ENCODE results near the gene IKBIP. TPM values are rescaled to one million over a fixed set of nuclear protein-coding genes. Genes with fewer than 3 reads are reported as not detected.

The IKBIP gene
- total RNA-seq, 4 donors from 2014 or later = 2.9 to 10.5 (median 6.3) TPM

GRCh38 chr12:98678946-98679610, 34.5 kb upstream of the IKBIP start:
- Histone ChIP-seq H3K36me3 (peaks cover 0 to 96% (median 8%) of the 10 kb centered on the region in 3 donors), H3K27me3 (no peaks in the 10 kb centered on the region), H3K4me1 (no peaks in the 10 kb centered on the region), H3K9me3 (no peaks in the 10 kb centered on the region), H3K4me3 (no peak overlapping the region), H3K27ac (no peak overlapping the region)
- intact Hi-C loops (cut with DNase I) = no loop called here
- 96 to 100% methylated on average over 2 to 4 of the region's 7 CpGs for WGBS, 2 donors
- DNase-seq = no peak
- TF ChIP-seq CTCF (IDR thresholded peaks at IDR 0.05) = no peak
- TF ChIP-seq POLR2A (IDR thresholded peaks at IDR 0.05) = no peak

GRCh38 chr12:98678236-98678945, 33.8 kb upstream of the IKBIP start:
- Histone ChIP-seq H3K27me3 (no peaks in the 10 kb centered on the region), H3K36me3 (peaks cover 0 to 96% (median 8%) of the 10 kb centered on the region in 3 donors), H3K4me3 (no peak overlapping the region), H3K9me3 (no peaks in the 10 kb centered on the region), H3K4me1 (no peaks in the 10 kb centered on the region), H3K27ac (no peak overlapping the region)
- intact Hi-C loops (cut with DNase I) = no loop called here
- no peak for DNase-seq
- WGBS, 2 donors = 91 to 93% methylated on average over 4 to 5 of the region's 15 CpGs
- TF ChIP-seq POLR2A (IDR thresholded peaks at IDR 0.05) (no peak), CTCF (IDR thresholded peaks at IDR 0.05) (no peak)

- Histone ChIP-seq H3K4me3 (no peak overlapping the region), H3K27ac (no peak overlapping the region), H3K36me3 (peaks cover 0 to 89% (median 0%) of the 10 kb centered on the region in 3 donors), H3K4me1 (no peaks in the 10 kb centered on the region), H3K9me3 (no peaks in the 10 kb centered on the region), H3K27me3 (no peaks in the 10 kb centered on the region)
- intact Hi-C loops (cut with DNase I) = no loop called here
- TF ChIP-seq POLR2A (IDR thresholded peaks at IDR 0.05) = no peak
- no peak for TF ChIP-seq CTCF (IDR thresholded peaks at IDR 0.05)
- DNase-seq = no peak
Observed at GRCh38 chr12:98674841-98675240, 30.3 kb upstream of the IKBIP start.

GRCh38 chr12:98671459-98671858, 26.9 kb upstream of the IKBIP start:
- Histone ChIP-seq H3K27ac (no peak overlapping the region), H3K4me3 (no peak overlapping the region), H3K9me3 (no peaks in the 10 kb centered on the region), H3K4me1 (no peaks in the 10 kb centered on the region), H3K27me3 (no peaks in the 10 kb centered on the region), H3K36me3 (peaks cover 0 to 89% (median 0%) of the 10 kb centered on the region in 3 donors)
- intact Hi-C loops (cut with DNase I) = no loop called here
- 84 to 85% methylated on average over 7 of the region's 7 CpGs for WGBS, 2 donors
- no peak for DNase-seq
- TF ChIP-seq POLR2A (IDR thresholded peaks at IDR 0.05) (no peak), CTCF (IDR thresholded peaks at IDR 0.05) (no peak)

- Histone ChIP-seq H3K4me1 (no peaks in the 10 kb centered on the region), H3K9me3 (no peaks in the 10 kb centered on the region), H3K27me3 (no peaks in the 10 kb centered on the region), H3K4me3 (no peak overlapping the region), H3K27ac (no peak overlapping the region), H3K36me3 (peaks cover 0 to 92% (median 7%) of the 10 kb centered on the region in 3 donors)
- WGBS, 2 donors = 70 to 100% methylated on average over 3 of the region's 3 CpGs
- intact Hi-C loops (cut with DNase I) = no loop called here
- no peak for DNase-seq
- no peak for TF ChIP-seq POLR2A (IDR thresholded peaks at IDR 0.05)
Observed at GRCh38 chr12:98669751-98670150, 25.2 kb upstream of the IKBIP start.
